ENCODE data around the gene PTPRCAP.

The PTPRCAP gene

GRCh38 chr11:67396587-67397389 is 40.7 kb downstream of the PTPRCAP start:
- H3K4me2 ChIP-seq = no peak overlapping the region
- H3K9ac ChIP-seq = no peak overlapping the region
- no peaks in the 10 kb centered on the region for H4K20me1 ChIP-seq (ENCODE audit: insufficient read depth)
- no peaks in the 10 kb centered on the region for H3K36me3 ChIP-seq (ENCODE audit: insufficient read depth)
- no peak for TF ChIP-seq CTCF (conservative IDR thresholded peaks at IDR 0.05; ENCODE audit: low read depth, low read length)
- no peak overlapping the region for H2AFZ ChIP-seq (ENCODE audit: low read depth)
- no peak overlapping the region for H3K27ac ChIP-seq
- peaks cover 17% of the 10 kb centered on the region for H3K79me2 ChIP-seq (ENCODE audit: insufficient read depth, low read depth)
- H3K4me1 ChIP-seq (ENCODE audit: low read depth, poor library complexity, severe bottlenecking) = peaks cover 4% of the 10 kb centered on the region
- no peaks in the 10 kb centered on the region for H3K27me3 ChIP-seq (ENCODE audit: insufficient read depth, low read depth)
- no peak overlapping the region for H3K4me3 ChIP-seq (IDR thresholded peaks at IDR 0.05; ENCODE audit: insufficient read depth, low read depth, low read length)

- Histone ChIP-seq H3K36me3 (ENCODE audit: insufficient read depth) (no peaks in the 10 kb centered on the region), H3K27ac (no peak overlapping the region), H3K4me1 (ENCODE audit: low read depth, poor library complexity, severe bottlenecking) (peaks cover 4% of the 10 kb centered on the region), H3K27me3 (ENCODE audit: insufficient read depth, low read depth) (no peaks in the 10 kb centered on the region), H3K4me3 (IDR thresholded peaks at IDR 0.05; ENCODE audit: insufficient read depth, low read depth, low read length) (no peak overlapping the region), H3K4me2 (no peak overlapping the region), H3K79me2 (ENCODE audit: insufficient read depth, low read depth) (peaks cover 15% of the 10 kb centered on the region), H4K20me1 (ENCODE audit: insufficient read depth) (no peaks in the 10 kb centered on the region), H3K9ac (no peak overlapping the region), H2AFZ (ENCODE audit: low read depth) (no peak overlapping the region)
- no peak for TF ChIP-seq CTCF (conservative IDR thresholded peaks at IDR 0.05; ENCODE audit: low read depth, low read length)
These were observed 41.3 kb downstream of the PTPRCAP start for GRCh38 chr11:67396259-67396581.

- H3K4me3 ChIP-seq (IDR thresholded peaks at IDR 0.05; ENCODE audit: insufficient read depth, low read depth, low read length) = no peak overlapping the region
- no peaks in the 10 kb centered on the region for H4K20me1 ChIP-seq (ENCODE audit: insufficient read depth)
- no peak overlapping the region for H3K27ac ChIP-seq
- peaks cover 10% of the 10 kb centered on the region for H3K79me2 ChIP-seq (ENCODE audit: insufficient read depth, low read depth)
- no peak overlapping the region for H2AFZ ChIP-seq (ENCODE audit: low read depth)
- no peak overlapping the region for H3K9ac ChIP-seq
- no peak for TF ChIP-seq CTCF (conservative IDR thresholded peaks at IDR 0.05; ENCODE audit: low read depth, low read length)
- H3K4me2 ChIP-seq = no peak overlapping the region
- peaks cover 6% of the 10 kb centered on the region for H3K4me1 ChIP-seq (ENCODE audit: low read depth, poor library complexity, severe bottlenecking)
- H3K36me3 ChIP-seq (ENCODE audit: insufficient read depth) = no peaks in the 10 kb centered on the region
- no peaks in the 10 kb centered on the region for H3K27me3 ChIP-seq (ENCODE audit: insufficient read depth, low read depth)
These were observed 41.8 kb downstream of the PTPRCAP start for GRCh38 chr11:67395555-67396258.

- Histone ChIP-seq H3K9ac (no peak overlapping the region), H3K27me3 (ENCODE audit: insufficient read depth, low read depth) (no peaks in the 10 kb centered on the region), H3K4me2 (no peak overlapping the region), H3K27ac (no peak overlapping the region), H3K79me2 (ENCODE audit: insufficient read depth, low read depth) (peaks cover 4% of the 10 kb centered on the region; the same call in 1 of the 2 replicates), H4K20me1 (ENCODE audit: insufficient read depth) (no peaks in the 10 kb centered on the region), H3K4me3 (IDR thresholded peaks at IDR 0.05; ENCODE audit: insufficient read depth, low read depth, low read length) (no peak overlapping the region), H2AFZ (ENCODE audit: low read depth) (no peak overlapping the region), H3K36me3 (ENCODE audit: insufficient read depth) (no peaks in the 10 kb centered on the region), H3K4me1 (ENCODE audit: low read depth, poor library complexity, severe bottlenecking) (peaks cover 8% of the 10 kb centered on the region)
- TF ChIP-seq CTCF (conservative IDR thresholded peaks at IDR 0.05; ENCODE audit: low read depth, low read length) = no peak
These were observed 43.5 kb downstream of the PTPRCAP start for GRCh38 chr11:67393990-67394389.

All from KMS-11 (cell line).